SU-DHL-6 (cell line): ENCODE data around the gene SULT1C3.

Experiments
- H2AFZ ChIP-seq: fragments of 200-600 bp; sonication (generic); 2 replicates; pipeline ENCODE4 v1.6.1; 2014; ENCODE audit warnings: low read depth, mild to moderate bottlenecking, moderate library complexity, mixed read lengths, antibody characterized with exemption, low read length; ENCODE audit not compliant: severe bottlenecking
- H3F3A ChIP-seq: fragments of 200-600 bp; shearing (Covaris generic); 2 replicates; pipeline ENCODE4 v1.6.0; 2016; ENCODE audit warnings: antibody characterized with exemption, mild to moderate bottlenecking; ENCODE audit not compliant: insufficient read depth
- H3K27ac ChIP-seq: fragments of 200-600 bp; sonication (generic); 2 replicates; pipeline ENCODE4 v1.5.1; 2016; ENCODE audit warnings: low read depth, mild to moderate bottlenecking, low read length, moderate library complexity, mixed read lengths
- H3K27me3 ChIP-seq: fragments of 200-600 bp; sonication (generic), shearing (Covaris generic); 2 replicates; pipeline ENCODE4 v1.6.0; 2014; ENCODE audit warnings: mild to moderate bottlenecking, low read length
- H3K36me3 ChIP-seq: fragments of 200-600 bp; sonication (generic); 2 replicates; pipeline ENCODE4 v1.6.1; 2014; ENCODE audit warnings: mild to moderate bottlenecking, low read length, mixed read lengths
- H3K4me2 ChIP-seq: fragments of 300-600, 200-600 bp; shearing (Covaris generic), sonication (generic); 2 replicates; pipeline ENCODE4 v1.6.0; 2014; ENCODE audit warnings: low read length, low read depth, mild to moderate bottlenecking; ENCODE audit not compliant: poor library complexity, severe bottlenecking
- H3K4me3 ChIP-seq: fragments of 200-600 bp; sonication (generic); 2 replicates; pipeline ENCODE4 v1.5.1; 2014; ENCODE audit warnings: antibody characterized with exemption, low read length, mild to moderate bottlenecking, mixed read lengths; ENCODE audit not compliant: insufficient read depth, poor library complexity, severe bottlenecking
- H3K79me2 ChIP-seq: fragments of 200-600 bp; sonication (generic); 2 replicates; pipeline ENCODE4 v1.6.1; 2014; ENCODE audit warnings: mild to moderate bottlenecking, low read length, moderate library complexity; ENCODE audit not compliant: insufficient read depth
- H3K9ac ChIP-seq: fragments of 200-600 bp; sonication (generic); 2 replicates; pipeline ENCODE4 v1.7.0; 2014; ENCODE audit warnings: mild to moderate bottlenecking, low read length
- H3K9me2 ChIP-seq: fragments of 200-600 bp; sonication (generic); replicated peaks from 2 replicates; pipeline ENCODE4 v1.6.1; 2014; ENCODE audit warnings: low read length; ENCODE audit not compliant: insufficient read depth
- H3K9me3 ChIP-seq: fragments of 200-600 bp; sonication (generic); 2 replicates; pipeline ENCODE4 v1.6.1; 2014; ENCODE audit warnings: low read length, mixed read lengths; ENCODE audit not compliant: insufficient read depth
- H4K20me1 ChIP-seq: fragments of 200-600 bp; sonication (generic); 2 replicates; pipeline ENCODE4 v1.6.1; 2014; ENCODE audit warnings: low read depth, mild to moderate bottlenecking, antibody characterized with exemption, low read length, moderate library complexity, mixed read lengths
- CTCF ChIP-seq: fragments of 200-600 bp; sonication (generic); IDR thresholded peaks from one replicate; pipeline ENCODE4 v1.5.1; 2017; ENCODE audit warnings: antibody characterized with exemption, mild to moderate bottlenecking, low read length, moderate library complexity; ENCODE audit not compliant: insufficient read depth, poor library complexity, severe bottlenecking
- EZH2phosphoT487 ChIP-seq: fragments of 200-600 bp; sonication (generic), shearing (Covaris generic); conservative IDR thresholded peaks from 2 replicates; pipeline ENCODE4 v1.6.1; 2018; ENCODE audit warnings: mild to moderate bottlenecking, antibody characterized with exemption, low read length, moderate library complexity, mixed read lengths

SULT1C3 gene

GRCh38 chr2:108239786-108240185, at the start of gene SULT1C3:
TSS of gene SULT1C3 (plus strand) at chr2:108239968. CDS start at chr2:108247195, 7,227 bp downstream.
- no peak for TF ChIP-seq EZH2phosphoT487
- TF ChIP-seq CTCF: no peak
- no peaks in the 10 kb centered on the region for H3K9me2 ChIP-seq

GRCh38 chr2:108193251-108193650, 46.5 kb upstream of the SULT1C3 start:
- no peaks in the 10 kb centered on the region for H3F3A ChIP-seq
- H2AFZ ChIP-seq: no peak overlapping the region
- H3K79me2 ChIP-seq: no peaks in the 10 kb centered on the region
- no peaks in the 10 kb centered on the region for H4K20me1 ChIP-seq
- no peak overlapping the region for H3K9ac ChIP-seq
- H3K27me3 ChIP-seq: no peaks in the 10 kb centered on the region
- H3K27ac ChIP-seq: no peak overlapping the region
- no peak overlapping the region for H3K4me2 ChIP-seq
- TF ChIP-seq CTCF (no peak), EZH2phosphoT487 (no peak)
- H3K9me2 ChIP-seq: no peaks in the 10 kb centered on the region
- no peaks in the 10 kb centered on the region for H3K36me3 ChIP-seq
- no peaks in the 10 kb centered on the region for H3K9me3 ChIP-seq
- H3K4me3 ChIP-seq: no peak overlapping the region

More at GRCh38 chr2:108239786-108240185, at the start of gene SULT1C3:
- no peaks in the 10 kb centered on the region for H3K36me3 ChIP-seq
- no peaks in the 10 kb centered on the region for H3K27me3 ChIP-seq
- no peak within 1 kb of the TSS for H3K4me3 ChIP-seq
- no peak within 1 kb of the TSS for H3K4me2 ChIP-seq
- H2AFZ ChIP-seq: no peak within 1 kb of the TSS
- no peaks in the 10 kb centered on the region for H3F3A ChIP-seq
- H3K27ac ChIP-seq: no peak within 1 kb of the TSS
- H3K79me2 ChIP-seq: no peaks in the 10 kb centered on the region
- H4K20me1 ChIP-seq: no peaks in the 10 kb centered on the region
- no peaks in the 10 kb centered on the region for H3K9me3 ChIP-seq
- no peak within 1 kb of the TSS for H3K9ac ChIP-seq

- Histone ChIP-seq H3K79me2 (no peaks in the 10 kb centered on the region), H3K4me3 (no peak overlapping the region), H3K27ac (no peak overlapping the region), H3K27me3 (no peaks in the 10 kb centered on the region), H4K20me1 (no peaks in the 10 kb centered on the region), H3K36me3 (no peaks in the 10 kb centered on the region), H3K9me3 (no peaks in the 10 kb centered on the region), H3K9ac (no peak overlapping the region), H3K4me2 (no peak overlapping the region), H2AFZ (no peak overlapping the region), H3F3A (no peaks in the 10 kb centered on the region), H3K9me2 (no peaks in the 10 kb centered on the region)
- TF ChIP-seq EZH2phosphoT487 (no peak), CTCF (peak; percentile 34)
Measured at GRCh38 chr2:108194409-108195132, 45.2 kb upstream of the SULT1C3 start.
